Stimulated activated CD8-positive, alpha-beta memory T cell treated with anti-CD3 and anti-CD28 coated beads, Interleukin-7, amount 100 ng/mL, for 1 hour (primary cell): ENCODE data around the gene NKX3-2.

Source experiments
- DNase-seq, 2 donors: peaks; one replicate each; pipeline ENCODE4 v3.0.0-alpha.2; 2020; ENCODE audit warnings: low read depth in 2 of 2

The NKX3-2 gene

GRCh38 chr4:13545394-13545808, 1.1 kb upstream of the NKX3-2 start:
- no peak for DNase-seq

- DNase-seq, result no peak
Observed at GRCh38 chr4:13544606-13545393, 492 bp upstream of the NKX3-2 start.

GRCh38 chr4:13543032-13543838, 1.1 kb downstream of the NKX3-2 start:
- DNase-seq, result no peak

- no peak for DNase-seq
Observed at GRCh38 chr4:13542577-13543031, 1.7 kb downstream of the NKX3-2 start.

GRCh38 chr4:13541720-13542576, 2.4 kb downstream of the NKX3-2 start:
- no peak for DNase-seq

GRCh38 chr4:13541176-13541604, 3.1 kb downstream of the NKX3-2 start:
- no peak for DNase-seq

- no peak for DNase-seq
Observed at GRCh38 chr4:13540446-13541175, 3.7 kb downstream of the NKX3-2 start.

GRCh38 chr4:13539619-13540445, 4.5 kb downstream of the NKX3-2 start:
- no peak for DNase-seq

- DNase-seq, result no peak
Observed at GRCh38 chr4:13539047-13539618, 5.2 kb downstream of the NKX3-2 start.

- no peak for DNase-seq
Observed at GRCh38 chr4:13538427-13538973, 5.8 kb downstream of the NKX3-2 start.

GRCh38 chr4:13537832-13538177, 6.5 kb downstream of the NKX3-2 start:
- DNase-seq, result no peak

GRCh38 chr4:13537011-13537831, 7.1 kb downstream of the NKX3-2 start:
- DNase-seq, result no peak

GRCh38 chr4:13536607-13537006, 7.7 kb downstream of the NKX3-2 start:
- DNase-seq, result no peak

GRCh38 chr4:13535708-13536361, 8.5 kb downstream of the NKX3-2 start:
- no peak for DNase-seq

GRCh38 chr4:13535118-13535517, 9.2 kb downstream of the NKX3-2 start:
- no peak for DNase-seq

GRCh38 chr4:13534344-13535063, 9.8 kb downstream of the NKX3-2 start:
- no peak for DNase-seq

- no peak for DNase-seq
Observed at GRCh38 chr4:13533670-13534343, 10.5 kb downstream of the NKX3-2 start.
